IMR-90 (cell line): ENCODE data around the gene AOPEP. TPM values are rescaled to one million over a fixed set of nuclear protein-coding genes. Genes with fewer than 3 reads are reported as not detected.
A peak's percentile ranks its signal among the peaks of the same experiment; 100 is the strongest.

Experiments used
- ATAC-seq: fragments of 200-7000 bp; cut with Tn5 transposase; 2 replicates; pipeline ENCODE4 v1.9.1; 2020; ENCODE audit warnings: low read depth, mild to moderate bottlenecking, moderate library complexity
- BruUV-seq: library from RNA; stranded (reverse); fragments of 400-500 nt; replicated peaks from 2 replicates; lab custom pipeline; 2021; lab: Mats Ljungman, UMichigan
- CTCF ChIA-PET: fragments of 300-600 bp; formaldehyde crosslinking; extraction: SDS; loops from one replicate; lab custom pipeline; 2021; ENCODE audit warnings: antibody characterized with exemption; lab: Yijun Ruan, JAX
- POLR2A ChIA-PET: fragments of 300-600 bp; sonication (Branson Sonifier 250); formaldehyde crosslinking; loops from one replicate; lab custom pipeline; 2022; ENCODE audit warnings: antibody characterized with exemption; ENCODE audit not compliant: unreplicated experiment; lab: Charles Lee
- DNase-seq: peaks from one replicate; pipeline ENCODE4 v3.0.0; 2013
- H2AFZ ChIP-seq: replicated peaks from 2 replicates; pipeline ENCODE3; 2013; ENCODE audit warnings: low read length, mild to moderate bottlenecking; ENCODE audit not compliant: poor library complexity
- H2AK5ac ChIP-seq: 2 replicates; pipeline ENCODE4 v1.6.1; 2013; ENCODE audit warnings: low read depth, low read length, inconsistent platforms
- H2AK9ac ChIP-seq: replicated peaks from 2 replicates; pipeline ENCODE3; 2013; ENCODE audit warnings: mild to moderate bottlenecking, low read depth, low read length, moderate library complexity; ENCODE audit not compliant: poor library complexity
- H2BK120ac ChIP-seq: 2 replicates; pipeline ENCODE4 v1.6.1; 2013; ENCODE audit warnings: low read depth, low read length, inconsistent platforms
- H2BK15ac ChIP-seq: 3 replicates; pipeline ENCODE4 v1.6.1; 2013; ENCODE audit warnings: low read depth, low read length, inconsistent platforms
- H2BK20ac ChIP-seq: 2 replicates; pipeline ENCODE4 v1.6.1; 2013; ENCODE audit warnings: low read depth, mild to moderate bottlenecking, inconsistent platforms, low read length, moderate library complexity
- H2BK5ac ChIP-seq: 2 replicates; pipeline ENCODE4 v1.6.1; 2013; ENCODE audit warnings: mild to moderate bottlenecking, low read depth, low read length, inconsistent platforms; ENCODE audit not compliant: poor library complexity, severe bottlenecking
- H3K14ac ChIP-seq: replicated peaks from 2 replicates; pipeline ENCODE4 v1.6.1; 2013; ENCODE audit warnings: low read depth, low read length, inconsistent platforms
- H3K18ac ChIP-seq: 2 replicates; pipeline ENCODE4 v1.6.1; 2013; ENCODE audit warnings: low read depth, low read length, control low read depth
- H3K23ac ChIP-seq: 2 replicates; pipeline ENCODE4 v1.6.1; 2013; ENCODE audit warnings: low read depth, low read length, inconsistent platforms
- H3K27ac ChIP-seq: 2 replicates; pipeline ENCODE4 v1.5.1; 2013; ENCODE audit warnings: mild to moderate bottlenecking, control low read depth, low read length; ENCODE audit not compliant: insufficient read depth
- H3K27me3 ChIP-seq: 2 replicates; pipeline ENCODE4 v1.6.1; 2013; ENCODE audit warnings: low read length; ENCODE audit not compliant: control insufficient read depth, insufficient read depth
- H3K36me3 ChIP-seq: 2 replicates; pipeline ENCODE4 v1.6.1; 2013; ENCODE audit warnings: low read length, mixed read lengths; ENCODE audit not compliant: control insufficient read depth, insufficient read depth
- H3K4ac ChIP-seq: 2 replicates; pipeline ENCODE4 v1.6.1; 2013; ENCODE audit warnings: low read depth, low read length, inconsistent platforms
- H3K4me1 ChIP-seq: 2 replicates; pipeline ENCODE4 v1.6.1; 2013; ENCODE audit warnings: low read length, mixed read lengths; ENCODE audit not compliant: control insufficient read depth, insufficient read depth
- H3K4me2 ChIP-seq: 2 replicates; pipeline ENCODE4 v1.6.1; 2013; ENCODE audit warnings: low read depth, mild to moderate bottlenecking, control low read depth, low read length, moderate library complexity
- H3K4me3 ChIP-seq: 2 replicates; pipeline ENCODE4 v1.5.1; 2013; ENCODE audit warnings: low read depth, mild to moderate bottlenecking, control low read depth, low read length, moderate library complexity; ENCODE audit not compliant: insufficient read depth
- H3K56ac ChIP-seq: 2 replicates; pipeline ENCODE4 v1.6.1; 2013; ENCODE audit warnings: low read length, inconsistent platforms; ENCODE audit not compliant: insufficient read depth; ENCODE audit errors: extremely low read depth
- H3K79me1 ChIP-seq, 2 experiments: 2 replicates each; pipeline ENCODE4 v1.6.1; 2013; ENCODE audit warnings: low read length in 2 of 2, inconsistent platforms in 1 of 2, low read depth in 1 of 2
- H3K9ac ChIP-seq: 2 replicates; pipeline ENCODE4 v1.6.1; 2013; ENCODE audit warnings: low read depth, low read length, control low read depth
- H3K9me1 ChIP-seq: 2 replicates; pipeline ENCODE4 v1.6.1; 2013; ENCODE audit warnings: low read length, inconsistent platforms; ENCODE audit not compliant: insufficient read depth
- H3K9me3 ChIP-seq: 2 replicates; pipeline ENCODE4 v1.6.1; 2013; ENCODE audit warnings: low read length; ENCODE audit not compliant: control insufficient read depth, insufficient read depth
- H4K20me1 ChIP-seq: 2 replicates; pipeline ENCODE4 v1.6.1; 2013; ENCODE audit warnings: low read length, inconsistent platforms; ENCODE audit not compliant: insufficient read depth
- H4K5ac ChIP-seq: 2 replicates; pipeline ENCODE4 v1.6.1; 2013; ENCODE audit warnings: mild to moderate bottlenecking, low read depth, low read length, control low read depth
- H4K8ac ChIP-seq, 2 experiments: 2 replicates each; pipeline ENCODE4 v1.6.1; 2013; ENCODE audit warnings: low read depth in 2 of 2, low read length in 2 of 2, control low read depth in 1 of 2, inconsistent platforms in 1 of 2
- H4K91ac ChIP-seq: 2 replicates; pipeline ENCODE4 v1.6.1; 2013; ENCODE audit warnings: low read depth, low read length, inconsistent platforms; ENCODE audit not compliant: insufficient read depth
- BHLHE40 ChIP-seq: fragments of 150-350 bp; IDR thresholded peaks from 2 replicates; pipeline ENCODE4 v1.6.1; 2016; ENCODE audit warnings: mild to moderate bottlenecking, low read depth, low read length
- CHD1 ChIP-seq: IDR thresholded peaks from 2 replicates; pipeline ENCODE4 v1.6.1; 2012; ENCODE audit warnings: low read depth, low read length, improper control_type of control experiment
- FOS ChIP-seq: fragments of 150-350 bp; IDR thresholded peaks from 2 replicates; pipeline ENCODE4 v1.6.1; 2016; ENCODE audit warnings: low read depth, low read length
- MAZ ChIP-seq: IDR thresholded peaks from 2 replicates; pipeline ENCODE4 v1.6.1; 2012; ENCODE audit warnings: low read depth, mild to moderate bottlenecking, low read length, improper control_type of control experiment, moderate library complexity, borderline replicate concordance
- MXI1 ChIP-seq: IDR thresholded peaks from 2 replicates; pipeline ENCODE4 v1.6.1; 2012; ENCODE audit warnings: low read depth, mild to moderate bottlenecking, low read length, moderate library complexity, borderline replicate concordance
- RCOR1 ChIP-seq: IDR thresholded peaks from 2 replicates; pipeline ENCODE4 v1.6.1; 2012; ENCODE audit warnings: mild to moderate bottlenecking, low read length, improper control_type of control experiment; ENCODE audit not compliant: insufficient replicate concordance
- RFX5 ChIP-seq: IDR thresholded peaks from 2 replicates; pipeline ENCODE4 v1.8.0; 2012; ENCODE audit warnings: low read depth, mild to moderate bottlenecking, low read length, moderate library complexity
- dilution Hi-C: fragments of 300-500 bp; cut with HindIII; formaldehyde crosslinking; loops from one replicate; pipeline ENCODE4 v1.14.3; 2018; ENCODE audit warnings: low sequenced_read_pairs; ENCODE audit not compliant: unreplicated experiment
- in situ Hi-C: fragments of 300-500 bp; cut with MboI; formaldehyde crosslinking; loops from 3 replicates; pipeline ENCODE4 v1.14.3; 2019; ENCODE audit warnings: low sequenced_read_pairs, inconsistent platforms, mixed read lengths
- intact Hi-C: fragments of 100-400 bp; cut with micrococcal nuclease; formaldehyde crosslinking; loops from 2 replicates; pipeline ENCODE4 v1.10.0; 2022
- polyA plus RNA-seq, 3 experiments: library from polyadenylated mRNA; depleted of rRNA; stranded (reverse); fragments of >200 nt; gene quantifications; 2 replicates each; pipeline ENCODE4 v1.2.3, GENCODE V29; 2012; ENCODE audit warnings: low replicate concordance in 1 of 3
- total RNA-seq: library from RNA; depleted of rRNA; stranded (reverse); fragments of >200 nt; gene quantifications from 2 replicates; pipeline ENCODE4 v1.2.3, GENCODE V29; 2012
- TF ChIP-seq, protein P1 (sequence below): conservative IDR thresholded peaks from 2 replicates; pipeline ENCODE4 v1.5.1; 2012; ENCODE audit warnings: mild to moderate bottlenecking, low read depth, low read length, improper control_type of control experiment

AOPEP gene
- total and polyA plus RNA-seq, 2 of the 4 experiments (the other 2 are of a cell fraction) = 34.9 to 38.7 TPM

- TF ChIP-seq CHD1 = no peak
- peak; percentile 84; the same call in 1 of the 2 replicates for TF ChIP-seq MXI1
- no peak for TF ChIP-seq MAZ
Measured at GRCh38 chr9:94865582-94866452, 139.3 kb downstream of the AOPEP start (continued).

DNA sequence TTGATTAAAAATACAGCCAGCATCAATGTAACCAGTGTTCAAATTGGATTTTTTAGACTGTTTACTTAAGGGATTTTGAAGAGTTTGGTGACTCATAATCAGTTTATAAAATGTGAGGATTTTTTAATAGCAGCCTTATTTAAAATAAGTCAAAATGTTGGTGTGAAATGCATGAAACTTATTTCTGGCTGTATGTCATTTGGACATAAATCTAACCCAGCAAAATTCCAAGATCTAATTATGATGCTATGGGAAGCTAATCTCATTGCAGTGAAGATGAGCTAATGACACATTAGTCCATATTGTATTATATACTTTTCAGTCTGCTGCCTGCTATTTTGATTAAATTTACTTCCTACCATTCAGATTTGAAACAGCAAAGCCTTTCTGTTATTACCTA lies 140.3 kb downstream of the AOPEP start:
- Histone ChIP-seq H3K79me1 (peaks cover 10 to 40% of the 10 kb centered on the region in 2 experiments), H3K27ac (no peak overlapping the region; the same call in 1 of the 2 replicates), H2BK120ac (peak overlapping the region; percentile 89; the same call in 1 of the 2 replicates), H2BK20ac (peak overlapping the region; percentile 76; the same call in 1 of the 2 replicates), H3K9me3 (no peaks in the 10 kb centered on the region), H2AK5ac (no peak overlapping the region), H4K91ac (no peak overlapping the region), H3K56ac (no peak overlapping the region; the same call in 1 of the 2 replicates), H3K4ac (peak overlapping the region; percentile 91; the same call in 1 of the 2 replicates), H2AFZ (no peak overlapping the region), H3K4me3 (no peak overlapping the region), H2AK9ac (no peak overlapping the region), H3K36me3 (no peaks in the 10 kb centered on the region), H4K5ac (peak overlapping the region; percentile 21; the same call in 1 of the 2 replicates), H3K4me1 (peaks cover 24% of the 10 kb centered on the region), H4K8ac (peak overlapping the region; percentile 50 to 73; a peak in 3 of 4 replicates), H2BK15ac (no peak overlapping the region), H2BK5ac (peak overlapping the region; percentile 96), H3K23ac (no peak overlapping the region), H3K9me1 (peaks cover 17% of the 10 kb centered on the region), H3K4me2 (peak overlapping the region; percentile 0; the same call in 1 of the 2 replicates), H3K18ac (no peak overlapping the region), H4K20me1 (no peaks in the 10 kb centered on the region), H3K9ac (no peak overlapping the region), H3K27me3 (no peaks in the 10 kb centered on the region), H3K14ac (no peak overlapping the region; the same call in 1 of the 2 replicates)
- ChIA-PET CTCF (no interaction called here), POLR2A (interaction anchor here (0.9 kb wide), 1 partner anchor 56 kb away, joined by 4 read pairs; no protein-coding TSS in a partner anchor)
- in situ Hi-C loops = no loop called here
- peak; percentile 33 for DNase-seq
- TF ChIP-seq, protein P1, sequence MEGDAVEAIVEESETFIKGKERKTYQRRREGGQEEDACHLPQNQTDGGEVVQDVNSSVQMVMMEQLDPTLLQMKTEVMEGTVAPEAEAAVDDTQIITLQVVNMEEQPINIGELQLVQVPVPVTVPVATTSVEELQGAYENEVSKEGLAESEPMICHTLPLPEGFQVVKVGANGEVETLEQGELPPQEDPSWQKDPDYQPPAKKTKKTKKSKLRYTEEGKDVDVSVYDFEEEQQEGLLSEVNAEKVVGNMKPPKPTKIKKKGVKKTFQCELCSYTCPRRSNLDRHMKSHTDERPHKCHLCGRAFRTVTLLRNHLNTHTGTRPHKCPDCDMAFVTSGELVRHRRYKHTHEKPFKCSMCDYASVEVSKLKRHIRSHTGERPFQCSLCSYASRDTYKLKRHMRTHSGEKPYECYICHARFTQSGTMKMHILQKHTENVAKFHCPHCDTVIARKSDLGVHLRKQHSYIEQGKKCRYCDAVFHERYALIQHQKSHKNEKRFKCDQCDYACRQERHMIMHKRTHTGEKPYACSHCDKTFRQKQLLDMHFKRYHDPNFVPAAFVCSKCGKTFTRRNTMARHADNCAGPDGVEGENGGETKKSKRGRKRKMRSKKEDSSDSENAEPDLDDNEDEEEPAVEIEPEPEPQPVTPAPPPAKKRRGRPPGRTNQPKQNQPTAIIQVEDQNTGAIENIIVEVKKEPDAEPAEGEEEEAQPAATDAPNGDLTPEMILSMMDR = no peak
- TF ChIP-seq RCOR1 (no peak), CHD1 (no peak), MXI1 (no peak), BHLHE40 (no peak), MAZ (no peak), RFX5 (no peak), FOS (no peak)
- intact Hi-C loops = loop anchor here (2.0 to 5.0 kb wide), 3 partner anchors 36 to 140 kb away; no protein-coding TSS in a partner anchor
- dilution Hi-C loops = no loop called here
- no TSS peak for BruUV-seq
- ATAC-seq = no peak
